Hepatocyte (in vitro differentiated cells): ENCODE data around the gene WDR31. TPM values are rescaled to one million over a fixed set of nuclear protein-coding genes. Genes with fewer than 3 reads are reported as not detected.

ENCODE experiments used
- DNase-seq: peaks from one replicate; pipeline ENCODE4 v3.0.0-alpha.2; 2016; ENCODE audit warnings: low spot score
- H2AFZ ChIP-seq: fragments of 200-600 bp; sonication (generic); 2 replicates; pipeline ENCODE4 v1.6.0; 2016; ENCODE audit warnings: antibody characterized with exemption, mild to moderate bottlenecking
- H3K27ac ChIP-seq: fragments of 200-600 bp; sonication (generic); 2 replicates; pipeline ENCODE4 v1.5.1; 2016; ENCODE audit warnings: mild to moderate bottlenecking
- H3K27me3 ChIP-seq: fragments of 200-600 bp; sonication (generic); 2 replicates; pipeline ENCODE4 v1.6.1; 2016
- H3K36me3 ChIP-seq: fragments of 200-600 bp; sonication (generic); replicated peaks from 2 replicates; pipeline ENCODE4 v1.5.1; 2016; ENCODE audit warnings: low read depth; ENCODE audit not compliant: insufficient read depth
- H3K4me1 ChIP-seq: fragments of 200-600 bp; sonication (generic); 2 replicates; pipeline ENCODE4 v1.5.1; 2016; ENCODE audit warnings: mild to moderate bottlenecking, moderate library complexity; ENCODE audit not compliant: insufficient read depth
- H3K4me2 ChIP-seq: fragments of 200-600 bp; sonication (generic); 2 replicates; pipeline ENCODE4 v1.6.0; 2016
- H3K4me3 ChIP-seq: fragments of 200-600 bp; sonication (generic); 2 replicates; pipeline ENCODE4 v1.5.1; 2016; ENCODE audit warnings: mild to moderate bottlenecking
- H3K79me2 ChIP-seq: fragments of 200-600 bp; sonication (generic); 2 replicates; pipeline ENCODE4 v1.6.0; 2017; ENCODE audit warnings: mild to moderate bottlenecking
- H3K9me2 ChIP-seq: fragments of 200-600 bp; sonication (generic); replicated peaks from 2 replicates; pipeline ENCODE4 v1.6.0; 2017; ENCODE audit warnings: mild to moderate bottlenecking; ENCODE audit not compliant: insufficient read depth
- H3K9me3 ChIP-seq: fragments of 200-600 bp; sonication (generic); 2 replicates; pipeline ENCODE4 v1.5.1; 2016; ENCODE audit warnings: low read depth, mild to moderate bottlenecking
- H4K20me1 ChIP-seq: fragments of 200-600 bp; sonication (generic); 2 replicates; pipeline ENCODE4 v1.6.0; 2016; ENCODE audit warnings: mild to moderate bottlenecking; ENCODE audit not compliant: insufficient read depth, poor library complexity, severe bottlenecking
- EZH2 ChIP-seq: fragments of 200-600 bp; sonication (generic); IDR thresholded peaks from 2 replicates; pipeline ENCODE4 v1.6.1; 2016; ENCODE audit warnings: antibody characterized with exemption, mild to moderate bottlenecking, borderline replicate concordance
- EZH2phosphoT487 ChIP-seq: fragments of 200-600 bp; sonication (generic); IDR thresholded peaks from one replicate; pipeline ENCODE4 v1.6.1; 2018; ENCODE audit warnings: antibody characterized with exemption, mild to moderate bottlenecking, low read depth, moderate library complexity; ENCODE audit not compliant: unreplicated experiment, severe bottlenecking
- WGBS: methylation state at CpG from one replicate; pipeline ENCODE4 v1.1.6; 2016; ENCODE audit warnings: low lambda C conversion rate; ENCODE audit errors: missing lambda C conversion rate; 5-methylcytosine and 5-hydroxymethylcytosine counted together
- polyA plus RNA-seq: library from polyadenylated mRNA; unstranded; fragments of >200 nt; fragmentation: Nextera tagmentation; extraction: Ambion mirVana; gene quantifications from 2 replicates; pipeline ENCODE4 v1.2.1, GENCODE V29; 2016
- total RNA-seq: library from RNA; depleted of rRNA; stranded (reverse); fragments of >200 nt; gene quantifications from 2 replicates; pipeline ENCODE4 v1.2.3, GENCODE V29; 2014
- TF ChIP-seq, protein P1 (sequence below): fragments of 200-600 bp; sonication (generic); IDR thresholded peaks from 2 replicates; pipeline ENCODE4 v1.5.1; 2016; ENCODE audit warnings: antibody characterized with exemption, mild to moderate bottlenecking; ENCODE audit not compliant: poor library complexity

The WDR31 gene
- total and polyA plus RNA-seq, 2 experiments from 2014 or later: 1.3 to 1.4 TPM

DNA sequence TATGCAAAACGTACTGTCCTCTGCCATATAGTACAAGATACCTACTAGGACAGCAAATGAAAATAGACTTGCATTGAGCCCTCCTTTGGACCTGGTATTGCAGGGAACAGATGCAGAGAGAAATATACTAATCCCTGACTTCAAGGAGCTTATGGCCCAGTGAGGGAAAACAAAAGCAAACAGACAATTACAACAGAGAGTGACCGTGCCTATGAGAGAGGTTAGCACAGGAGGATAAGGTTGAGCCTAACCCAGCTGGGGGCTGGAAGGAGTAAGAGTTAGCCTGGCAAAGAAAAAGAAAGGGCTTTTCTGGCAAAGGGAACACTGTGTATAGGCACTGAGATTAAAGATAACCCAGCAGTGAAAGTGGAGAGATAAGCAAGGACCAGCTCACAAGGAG, 70.2 kb downstream of the WDR31 start:
- TF ChIP-seq EZH2phosphoT487 (no peak), EZH2 (no peak)
- TF ChIP-seq, protein P1, sequence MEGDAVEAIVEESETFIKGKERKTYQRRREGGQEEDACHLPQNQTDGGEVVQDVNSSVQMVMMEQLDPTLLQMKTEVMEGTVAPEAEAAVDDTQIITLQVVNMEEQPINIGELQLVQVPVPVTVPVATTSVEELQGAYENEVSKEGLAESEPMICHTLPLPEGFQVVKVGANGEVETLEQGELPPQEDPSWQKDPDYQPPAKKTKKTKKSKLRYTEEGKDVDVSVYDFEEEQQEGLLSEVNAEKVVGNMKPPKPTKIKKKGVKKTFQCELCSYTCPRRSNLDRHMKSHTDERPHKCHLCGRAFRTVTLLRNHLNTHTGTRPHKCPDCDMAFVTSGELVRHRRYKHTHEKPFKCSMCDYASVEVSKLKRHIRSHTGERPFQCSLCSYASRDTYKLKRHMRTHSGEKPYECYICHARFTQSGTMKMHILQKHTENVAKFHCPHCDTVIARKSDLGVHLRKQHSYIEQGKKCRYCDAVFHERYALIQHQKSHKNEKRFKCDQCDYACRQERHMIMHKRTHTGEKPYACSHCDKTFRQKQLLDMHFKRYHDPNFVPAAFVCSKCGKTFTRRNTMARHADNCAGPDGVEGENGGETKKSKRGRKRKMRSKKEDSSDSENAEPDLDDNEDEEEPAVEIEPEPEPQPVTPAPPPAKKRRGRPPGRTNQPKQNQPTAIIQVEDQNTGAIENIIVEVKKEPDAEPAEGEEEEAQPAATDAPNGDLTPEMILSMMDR: no peak
- WGBS: 88% methylated on average over 2 of the region's 2 CpGs
- H3K36me3 ChIP-seq: no peaks in the 10 kb centered on the region

DNA sequence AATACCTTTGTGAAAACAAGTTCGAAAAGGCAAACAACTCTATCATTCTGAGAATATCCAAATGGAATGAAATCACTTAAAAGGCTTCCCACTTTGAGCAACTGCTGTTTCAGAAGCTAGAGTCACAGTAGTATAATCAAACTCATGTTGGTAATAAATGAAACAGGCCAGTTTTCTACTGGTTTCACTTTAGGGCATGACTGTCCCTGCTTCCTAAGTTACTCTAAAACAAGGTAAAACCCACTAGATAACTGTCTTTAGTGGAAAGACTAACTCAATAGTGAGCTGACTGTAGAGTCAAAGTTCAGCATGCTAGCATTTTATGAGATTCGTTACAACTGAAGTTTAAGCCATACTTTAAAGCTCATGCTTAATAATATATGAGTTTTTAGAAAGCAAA, 70.7 kb downstream of the WDR31 start:
- peaks cover 14% of the 10 kb centered on the region for H3K79me2 ChIP-seq
- WGBS: 84% methylated on average over 2 of the region's 2 CpGs
- H4K20me1 ChIP-seq: no peaks in the 10 kb centered on the region
- H3K27me3 ChIP-seq: no peaks in the 10 kb centered on the region
- no peak for DNase-seq
- H3K4me2 ChIP-seq: peak overlapping the region; percentile 33
- no peak overlapping the region for H3K27ac ChIP-seq
- TF ChIP-seq, protein P1: no peak
- TF ChIP-seq EZH2phosphoT487: no peak
- TF ChIP-seq EZH2: no peak
- H3K9me2 ChIP-seq: no peaks in the 10 kb centered on the region
- H2AFZ ChIP-seq: no peak overlapping the region
- H3K4me3 ChIP-seq: no peak overlapping the region
- H3K4me1 ChIP-seq: peaks cover 3% of the 10 kb centered on the region
- H3K9me3 ChIP-seq: no peaks in the 10 kb centered on the region
- no peaks in the 10 kb centered on the region for H3K36me3 ChIP-seq

More for the DNA sequence above, 70.2 kb downstream of the WDR31 start:
- Histone ChIP-seq H3K4me2 (peak overlapping the region; percentile 33), H3K27ac (no peak overlapping the region), H3K9me3 (no peaks in the 10 kb centered on the region), H2AFZ (no peak overlapping the region), H3K79me2 (peaks cover 14% of the 10 kb centered on the region), H3K4me1 (peaks cover 3% of the 10 kb centered on the region), H3K4me3 (no peak overlapping the region), H3K27me3 (no peaks in the 10 kb centered on the region), H4K20me1 (no peaks in the 10 kb centered on the region), H3K9me2 (no peaks in the 10 kb centered on the region)
- DNase-seq: no peak

DNA sequence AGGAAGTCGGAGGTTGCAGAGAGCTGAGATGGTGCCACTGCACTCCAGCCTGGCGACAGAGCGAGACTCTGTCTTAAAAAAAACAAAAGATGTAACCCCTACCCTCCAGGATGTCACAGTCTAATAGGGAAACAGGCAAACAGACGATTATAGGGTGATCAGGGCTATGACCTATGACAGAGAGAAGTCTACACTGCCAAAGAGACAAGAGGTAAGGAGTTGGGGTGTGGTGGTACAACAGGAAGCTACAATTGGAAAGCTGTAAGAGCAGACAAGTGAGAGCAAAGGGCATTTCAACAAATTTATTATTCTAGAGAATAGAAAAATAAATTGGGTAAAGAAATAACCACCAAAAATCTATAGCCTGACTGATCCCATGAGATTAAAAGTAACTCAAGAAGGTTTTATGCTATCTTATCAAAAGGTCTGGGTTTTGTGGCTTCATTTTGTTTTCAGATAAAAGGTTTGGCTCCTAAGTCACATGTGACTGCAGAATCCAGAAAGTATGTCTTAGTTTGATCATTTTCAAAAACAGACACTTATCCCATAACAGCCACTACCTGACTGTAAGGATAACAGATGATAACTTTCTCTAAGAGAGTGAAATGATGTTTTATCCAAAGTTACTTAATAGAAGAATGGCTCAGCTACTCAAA, 72.0 kb downstream of the WDR31 start:
- Histone ChIP-seq H2AFZ (no peak overlapping the region), H3K9me3 (no peaks in the 10 kb centered on the region), H3K27ac (no peak overlapping the region), H3K4me3 (no peak overlapping the region), H3K27me3 (no peaks in the 10 kb centered on the region), H3K79me2 (peaks cover 1% of the 10 kb centered on the region), H3K9me2 (no peaks in the 10 kb centered on the region), H4K20me1 (no peaks in the 10 kb centered on the region), H3K36me3 (no peaks in the 10 kb centered on the region), H3K4me2 (no peak overlapping the region), H3K4me1 (no peaks in the 10 kb centered on the region)
- DNase-seq: no peak
- WGBS: 95% methylated on average over 4 of the region's 4 CpGs
- TF ChIP-seq, protein P1: no peak
- TF ChIP-seq EZH2 (no peak), EZH2phosphoT487 (no peak)
